ENCODE data around the gene C14orf93.

GRCh38 chr14:23021889-23022442 is 12.0 kb upstream of the C14orf93 start:
- TF ChIP-seq CTCF (conservative IDR thresholded peaks at IDR 0.05; ENCODE audit: low read depth, low read length) (no peak), EZH2 (IDR thresholded peaks at IDR 0.05; ENCODE audit: borderline replicate concordance, low read depth, low read length, poor library complexity, severe bottlenecking) (no peak)
